Measurements from ENCODE around the gene ZNF28.
"Not testable (repeated sequence)": the region's sequence is repeated elsewhere in the genome, so short reads cannot be mapped to it uniquely, and the experiment has no call there.

Gene ZNF28

GRCh38 chr19:52821204-52821960 lies at the start of gene ZNF28:
Gene ZNF28, minus strand, starts transcription at chr19:52821633. Its CDS starts 3,675 bp downstream, at chr19:52817958.
- DNase-seq = peak; percentile 67

GRCh38 chr19:52868031-52868430 lies 46.6 kb upstream of the ZNF28 start:
- DNase-seq = not testable (repeated sequence)

- DNase-seq = peak; percentile 80
These were observed 36.2 kb upstream of the ZNF28 start, which contains the start of gene ZNF468 for GRCh38 chr19:52857378-52858191. Gene ZNF468, minus strand, starts transcription at chr19:52857619. Its CDS starts 3,347 bp downstream, at chr19:52854272.

- DNase-seq = peak; percentile 26
These were observed 35.3 kb upstream of the ZNF28 start for GRCh38 chr19:52856540-52857377.

GRCh38 chr19:52847352-52847751 lies 25.9 kb upstream of the ZNF28 start:
- DNase-seq = not testable (repeated sequence)

DNA sequence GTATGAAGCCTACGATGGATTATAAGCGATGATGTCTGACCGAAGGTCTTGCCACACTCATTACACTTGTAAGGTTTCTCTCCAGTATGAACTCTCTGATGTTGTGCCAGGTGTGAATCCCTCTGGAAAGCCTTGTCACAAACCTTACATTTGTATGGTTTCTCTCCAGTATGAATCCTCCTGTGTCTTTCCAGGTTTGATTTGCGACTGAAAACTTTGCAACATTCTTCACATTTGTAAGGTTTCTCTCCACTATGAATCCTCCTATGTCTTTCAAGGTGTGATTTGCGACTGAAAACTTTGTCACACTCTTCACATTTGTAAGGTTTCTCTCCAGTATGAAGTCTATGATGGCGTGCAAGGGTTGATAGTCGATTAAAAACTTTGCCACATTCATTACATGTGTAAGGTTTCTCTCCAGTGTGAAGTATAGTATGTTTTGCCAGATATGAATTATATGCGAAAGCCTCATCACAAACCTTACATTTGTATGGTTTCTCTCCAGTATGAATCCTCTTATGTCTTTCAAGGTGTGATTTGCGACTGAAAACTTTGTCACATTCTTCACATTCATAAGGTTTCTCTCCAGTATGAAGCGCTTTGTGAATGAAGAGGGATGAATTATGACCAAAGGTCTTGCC lies 19.5 kb upstream of the ZNF28 start:
- not testable (repeated sequence) for DNase-seq

DNA sequence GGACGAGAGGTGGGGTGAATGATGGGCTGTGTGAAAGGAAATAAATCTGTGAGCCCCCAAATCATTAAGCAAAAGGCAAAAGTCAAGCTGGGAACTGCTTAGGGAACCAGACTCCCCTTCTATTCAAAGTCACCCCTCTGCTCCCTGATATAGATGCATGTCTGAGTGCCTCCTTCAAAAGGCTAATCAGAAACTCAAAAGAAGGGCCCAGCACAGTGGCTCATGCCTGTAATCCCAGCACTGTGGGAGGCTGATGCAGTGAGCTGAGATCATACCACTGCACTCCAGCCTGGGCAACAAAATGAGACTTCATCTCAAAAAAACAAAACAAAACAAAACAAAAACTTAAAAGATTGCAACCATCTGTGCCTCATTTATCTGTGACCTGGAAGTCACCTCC lies 12.9 kb upstream of the ZNF28 start:
- not testable (repeated sequence) for DNase-seq

- not testable (repeated sequence) for DNase-seq
These were observed 12.1 kb upstream of the ZNF28 start for GRCh38 chr19:52833541-52833940.

- DNase-seq = not testable (repeated sequence)
These were observed 8.4 kb upstream of the ZNF28 start for GRCh38 chr19:52829866-52830265.

DNA sequence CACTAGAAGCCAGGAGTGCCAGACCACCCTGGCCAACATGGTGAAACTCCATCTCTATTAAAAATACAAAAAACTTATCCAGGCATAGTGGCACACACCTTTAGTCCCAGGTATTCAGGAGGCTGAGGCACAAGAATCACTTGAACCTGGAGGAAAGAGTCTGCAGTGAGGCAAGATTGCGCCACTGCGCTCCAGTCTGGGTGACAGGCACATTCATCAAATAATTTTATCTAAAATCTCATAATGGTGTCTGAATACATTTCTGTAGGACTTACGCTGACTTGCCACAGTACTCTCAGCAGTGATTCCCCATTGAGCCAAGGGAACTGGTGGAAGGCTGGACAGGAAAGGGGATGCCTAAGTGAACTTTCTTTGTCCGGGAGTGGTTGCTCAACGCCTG lies 4.3 kb upstream of the ZNF28 start:
- no peak for DNase-seq

DNA sequence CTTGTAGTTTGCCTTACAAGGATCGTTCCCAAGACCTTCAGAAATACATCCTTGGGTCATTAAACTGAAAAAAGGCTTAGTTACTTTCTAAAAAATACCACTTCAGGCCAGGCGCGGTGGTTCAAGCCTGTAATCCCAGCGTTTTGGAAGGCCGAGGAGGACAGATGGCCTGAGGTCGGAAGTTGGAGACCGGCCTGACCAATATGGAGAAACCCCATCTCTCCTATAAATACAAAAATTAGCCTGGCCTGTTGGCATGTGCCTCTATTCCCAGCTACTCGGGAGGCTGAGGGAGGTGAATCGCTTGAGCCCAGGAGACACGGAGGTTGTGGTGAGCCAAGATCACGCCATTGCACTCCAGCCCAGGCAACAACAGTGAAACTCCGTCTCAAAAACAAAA lies 2.2 kb upstream of the ZNF28 start:
- DNase-seq = no peak

DNA sequence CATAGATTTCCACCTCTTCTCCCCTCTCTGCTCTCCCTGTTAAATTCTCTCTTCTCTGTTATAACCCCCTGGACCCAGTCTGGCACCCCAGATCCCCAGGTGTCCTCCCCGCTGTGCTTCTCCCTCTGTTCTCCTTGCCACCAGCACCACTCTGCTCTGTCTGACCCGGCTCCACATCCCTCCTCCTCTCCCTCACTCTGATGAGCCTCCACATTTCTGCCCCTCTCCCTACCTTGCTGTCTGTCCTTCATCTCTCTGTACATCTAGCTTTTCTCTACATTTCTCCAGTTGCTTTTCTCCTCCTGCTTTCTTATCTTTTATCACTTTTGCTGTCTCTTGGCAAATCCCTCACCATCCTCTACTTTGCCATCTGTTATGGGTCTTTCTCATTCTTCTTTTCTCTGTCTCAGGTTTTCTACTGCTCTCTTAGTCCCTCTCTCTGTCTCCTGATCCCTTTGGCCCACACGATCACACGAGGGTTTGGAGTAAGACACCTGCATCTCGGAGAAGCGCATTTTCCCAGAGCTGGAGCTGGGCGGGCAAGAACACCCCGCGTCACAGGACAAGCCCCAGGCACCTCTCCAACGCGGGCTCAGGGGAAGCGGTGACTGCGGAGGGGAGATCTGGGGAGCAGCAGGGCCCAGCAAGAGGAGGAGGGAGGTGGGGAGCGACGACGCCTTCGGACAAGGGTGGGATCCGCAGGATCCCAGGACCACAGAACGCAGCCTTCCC lies 795 bp downstream of the ZNF28 start:
- not testable (repeated sequence) for DNase-seq

DNA sequence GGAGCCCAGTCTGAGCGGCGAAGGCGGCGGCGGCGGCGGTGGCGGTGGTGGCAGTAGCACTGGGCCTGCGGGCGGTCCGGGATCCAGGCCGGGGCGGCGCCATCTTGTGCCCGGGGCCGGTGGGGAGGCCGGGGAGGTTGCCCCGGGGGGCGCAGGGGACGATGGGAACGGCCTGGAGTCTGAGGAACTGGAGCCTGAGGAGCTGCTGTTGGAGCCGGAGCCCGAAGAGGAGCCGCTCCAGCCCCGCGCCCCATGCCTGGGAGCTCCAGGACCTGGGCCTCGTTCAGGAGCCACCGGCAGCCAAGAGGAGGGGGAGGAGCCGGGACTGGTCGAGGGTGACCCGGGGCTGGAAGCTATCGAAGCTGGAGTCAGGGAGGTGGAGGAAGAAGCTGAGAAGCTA lies 11.6 kb downstream of the ZNF28 start:
- no peak for DNase-seq

DNA sequence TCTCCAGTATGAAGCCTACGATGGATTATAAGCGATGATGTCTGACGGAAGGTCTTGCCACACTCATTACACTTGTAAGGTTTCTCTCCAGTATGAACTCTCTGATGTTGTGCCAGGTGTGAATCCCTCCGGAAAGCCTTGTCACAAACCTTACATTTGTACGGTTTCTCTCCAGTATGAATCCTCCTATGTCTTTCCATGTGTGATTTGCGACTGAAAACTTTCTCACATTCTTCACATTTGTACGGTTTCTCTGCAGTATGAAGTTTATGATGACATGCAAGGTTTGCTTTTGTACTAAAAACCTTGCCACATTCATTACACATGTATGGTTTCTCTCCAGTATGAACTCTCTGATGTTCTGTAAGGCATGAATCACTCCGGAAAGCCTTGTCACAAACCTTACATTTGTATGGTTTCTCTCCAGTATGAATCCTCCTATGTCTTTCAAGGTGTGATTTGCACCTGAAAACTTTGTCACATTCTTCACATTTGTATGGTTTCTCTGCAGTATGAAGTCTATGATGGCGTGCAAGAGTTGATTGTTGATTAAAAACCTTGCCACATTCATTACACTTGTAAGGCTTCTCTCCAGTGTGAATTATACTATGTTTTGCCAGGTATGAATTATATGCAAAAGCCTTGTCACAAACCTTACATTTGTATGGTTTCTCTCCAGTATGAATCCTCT lies 21.3 kb downstream of the ZNF28 start:
- DNase-seq = not testable (repeated sequence)

GRCh38 chr19:52789440-52789839 lies 32.0 kb downstream of the ZNF28 start:
- DNase-seq = no peak

GRCh38 chr19:52786464-52787354 lies 34.7 kb downstream of the ZNF28 start, which contains the start of gene ZNF600:
Gene ZNF600, minus strand, starts transcription at chr19:52786791. Its CDS starts 7,903 bp downstream, at chr19:52778888.
- peak; percentile 81 for DNase-seq

- DNase-seq = no peak
These were observed 35.4 kb downstream of the ZNF28 start for GRCh38 chr19:52786078-52786463.

GRCh38 chr19:52785506-52785905 lies 35.9 kb downstream of the ZNF28 start:
- DNase-seq = no peak

- DNase-seq = not testable (repeated sequence)
These were observed 38.6 kb downstream of the ZNF28 start for GRCh38 chr19:52782864-52783263.

DNA sequence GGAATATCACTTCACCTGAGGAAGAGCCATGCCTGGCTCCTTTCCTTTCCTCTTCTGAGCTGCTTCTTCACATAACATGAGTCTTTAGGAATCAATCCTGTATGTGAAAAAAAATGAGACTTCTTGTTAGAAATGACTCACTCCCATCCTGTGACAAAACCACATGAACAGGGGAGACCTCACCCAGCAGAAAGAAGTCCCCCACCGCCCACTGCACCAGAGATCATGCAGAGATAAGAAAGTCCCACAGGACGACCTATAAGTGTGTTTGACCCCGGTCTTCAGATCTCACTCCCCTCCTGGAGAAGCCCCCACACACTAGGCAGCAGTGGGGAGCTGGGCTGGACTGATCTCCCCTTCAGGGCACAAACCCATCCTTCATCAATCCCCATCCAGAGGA lies 42.6 kb downstream of the ZNF28 start:
- DNase-seq = no peak
